ENCODE results near the gene HAUS6.

DNA sequence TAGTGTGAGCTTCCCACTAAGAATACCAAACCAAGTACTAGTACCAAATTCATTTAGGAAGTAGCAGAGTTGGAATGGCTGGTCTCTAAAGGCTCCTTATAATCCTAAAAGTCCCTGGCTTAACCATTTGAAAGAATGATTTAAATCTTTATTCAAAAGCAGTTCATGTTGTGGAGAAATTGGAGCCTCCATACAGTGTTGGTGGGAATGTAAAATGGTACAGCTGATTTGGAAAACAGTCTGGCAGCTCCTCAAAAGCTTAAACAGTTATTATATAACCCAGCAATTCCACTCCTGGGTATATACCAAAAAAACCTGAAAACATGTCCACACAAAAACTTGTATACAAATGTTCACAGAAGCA, 21.7 kb upstream of the HAUS6 start:
- TF ChIP-seq CTCF (IDR thresholded peaks at IDR 0.05) (no peak), POLR2AphosphoS5 (IDR thresholded peaks at IDR 0.05) (no peak)
